ENCODE data around the gene SLC2A9. TPM values are rescaled to one million over a fixed set of nuclear protein-coding genes. Genes with fewer than 3 reads are reported as not detected.
A peak's percentile ranks its signal among the peaks of the same experiment; 100 is the strongest.

Gene SLC2A9
- total and polyA plus RNA-seq, 9 donors: 1.2 to 10.1 (median 4.8) TPM

GRCh38 chr4:10063544-10064300 is 42.4 kb upstream of the SLC2A9 start:
- intact Hi-C loops (cut with DNase I): no loop called here

GRCh38 chr4:10061650-10062415 is 40.5 kb upstream of the SLC2A9 start:
- Histone ChIP-seq H3K4me1 (ENCODE audit: insufficient read depth) (no peaks in the 10 kb centered on the region), H3K27me3 (no peaks in the 10 kb centered on the region), H3K27ac (no peak overlapping the region), H3K9me3 (no peaks in the 10 kb centered on the region), H3K36me3 (no peaks in the 10 kb centered on the region), H3K4me3 (no peak overlapping the region)
- 88 to 93% (median 88%) methylated on average over 3 of the region's 3 CpGs for WGBS, 3 donors
- DNase-seq: no peak
- intact Hi-C loops (cut with DNase I): no loop called here
- TF ChIP-seq EP300 (IDR thresholded peaks at IDR 0.05): no peak
- TF ChIP-seq, protein P1, sequence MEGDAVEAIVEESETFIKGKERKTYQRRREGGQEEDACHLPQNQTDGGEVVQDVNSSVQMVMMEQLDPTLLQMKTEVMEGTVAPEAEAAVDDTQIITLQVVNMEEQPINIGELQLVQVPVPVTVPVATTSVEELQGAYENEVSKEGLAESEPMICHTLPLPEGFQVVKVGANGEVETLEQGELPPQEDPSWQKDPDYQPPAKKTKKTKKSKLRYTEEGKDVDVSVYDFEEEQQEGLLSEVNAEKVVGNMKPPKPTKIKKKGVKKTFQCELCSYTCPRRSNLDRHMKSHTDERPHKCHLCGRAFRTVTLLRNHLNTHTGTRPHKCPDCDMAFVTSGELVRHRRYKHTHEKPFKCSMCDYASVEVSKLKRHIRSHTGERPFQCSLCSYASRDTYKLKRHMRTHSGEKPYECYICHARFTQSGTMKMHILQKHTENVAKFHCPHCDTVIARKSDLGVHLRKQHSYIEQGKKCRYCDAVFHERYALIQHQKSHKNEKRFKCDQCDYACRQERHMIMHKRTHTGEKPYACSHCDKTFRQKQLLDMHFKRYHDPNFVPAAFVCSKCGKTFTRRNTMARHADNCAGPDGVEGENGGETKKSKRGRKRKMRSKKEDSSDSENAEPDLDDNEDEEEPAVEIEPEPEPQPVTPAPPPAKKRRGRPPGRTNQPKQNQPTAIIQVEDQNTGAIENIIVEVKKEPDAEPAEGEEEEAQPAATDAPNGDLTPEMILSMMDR (IDR thresholded peaks at IDR 0.05): no peak
- no peak for TF ChIP-seq POLR2A (IDR thresholded peaks at IDR 0.05)

More at GRCh38 chr4:10063544-10064300, 42.4 kb upstream of the SLC2A9 start:
- Histone ChIP-seq H3K36me3 (no peaks in the 10 kb centered on the region), H3K4me3 (no peak overlapping the region), H3K27ac (no peak overlapping the region), H3K4me1 (ENCODE audit: insufficient read depth) (no peaks in the 10 kb centered on the region), H3K9me3 (no peaks in the 10 kb centered on the region), H3K27me3 (no peaks in the 10 kb centered on the region)
- TF ChIP-seq, protein P1 (IDR thresholded peaks at IDR 0.05): peak in 1 of 3 donors; percentile 41
- TF ChIP-seq EP300 (IDR thresholded peaks at IDR 0.05): no peak
- 42 to 55% (median 49%) methylated on average over 9 of the region's 9 CpGs for WGBS, 3 donors
- DNase-seq: peak in 2 of 5 donors; percentile 27 to 47

- TF ChIP-seq, protein P1 (IDR thresholded peaks at IDR 0.05): no peak
- no peak for TF ChIP-seq EP300 (IDR thresholded peaks at IDR 0.05)
- no peak for TF ChIP-seq POLR2A (IDR thresholded peaks at IDR 0.05)
- intact Hi-C loops (cut with DNase I): no loop called here
- Histone ChIP-seq H3K27me3 (no peaks in the 10 kb centered on the region), H3K36me3 (no peaks in the 10 kb centered on the region), H3K9me3 (no peaks in the 10 kb centered on the region), H3K4me1 (ENCODE audit: insufficient read depth) (no peaks in the 10 kb centered on the region), H3K4me3 (no peak overlapping the region), H3K27ac (no peak overlapping the region)
- WGBS, 3 donors: 87 to 92% (median 90%) methylated on average over 7 of the region's 7 CpGs
- no peak for DNase-seq
Observed at GRCh38 chr4:10058371-10058770, 37.1 kb upstream of the SLC2A9 start.

GRCh38 chr4:10057023-10057395 is 35.7 kb upstream of the SLC2A9 start:
- Histone ChIP-seq H3K36me3 (no peaks in the 10 kb centered on the region), H3K27ac (no peak overlapping the region), H3K27me3 (no peaks in the 10 kb centered on the region), H3K4me1 (ENCODE audit: insufficient read depth) (no peaks in the 10 kb centered on the region), H3K4me3 (no peak overlapping the region), H3K9me3 (no peaks in the 10 kb centered on the region)
- TF ChIP-seq EP300 (IDR thresholded peaks at IDR 0.05) (no peak), POLR2A (IDR thresholded peaks at IDR 0.05) (no peak)
- TF ChIP-seq, protein P1 (IDR thresholded peaks at IDR 0.05): no peak
- DNase-seq: no peak
- intact Hi-C loops (cut with DNase I): no loop called here
- 58 to 67% (median 63%) methylated on average over 4 of the region's 4 CpGs for WGBS, 3 donors
